Erythroblast (primary cell): ENCODE measurements around the gene FRMD4A.

Source experiments
- GATA1 ChIP-seq: IDR thresholded peaks from 2 replicates; pipeline ENCODE4 v1.6.1; 2011; ENCODE audit warnings: low read depth, mild to moderate bottlenecking, control low read depth, low read length, moderate library complexity
- POLR2A ChIP-seq: IDR thresholded peaks from 2 replicates; pipeline ENCODE4 v1.6.1; 2011; ENCODE audit warnings: mild to moderate bottlenecking, low read length

GRCh38 chr10:14016011-14016536 lies 314.6 kb downstream of the FRMD4A start:
- TF ChIP-seq POLR2A (no peak), GATA1 (no peak)
